ENCODE results near the gene FUT6.

- TF ChIP-seq ATF3 (IDR thresholded peaks at IDR 0.05) (no peak), CTCF (IDR thresholded peaks at IDR 0.05; ENCODE audit: low read depth, low read length, missing input control) (no peak), YY1 (IDR thresholded peaks at IDR 0.05) (no peak), RXRA (IDR thresholded peaks at IDR 0.05) (no peak), REST (IDR thresholded peaks at IDR 0.05) (no peak), SP1 (IDR thresholded peaks at IDR 0.05) (no peak), TAF1 (conservative IDR thresholded peaks at IDR 0.05) (no peak), GABPA (IDR thresholded peaks at IDR 0.05 in 1 of 2, conservative IDR thresholded peaks at IDR 0.05 in 1 of 2) (no peak)
These were observed 57.2 kb downstream of the FUT6 start for GRCh38 chr19:5782322-5782721.

All from liver (tissue), 3 donors.